PC-9 (cell line): ENCODE results near the gene FHIP2A.

Experiments
- EZH2 ChIP-seq: fragments of 200-600 bp; sonication (generic); IDR thresholded peaks from 2 replicates; pipeline ENCODE4 v1.8.0; 2017; ENCODE audit warnings: antibody characterized with exemption, low read depth
- TF ChIP-seq, protein P1 (sequence below): fragments of 200-600 bp; sonication (generic); conservative IDR thresholded peaks from 2 replicates; pipeline ENCODE4 v1.6.1; 2017; ENCODE audit warnings: mixed run types, antibody characterized with exemption, mild to moderate bottlenecking, moderate library complexity

DNA sequence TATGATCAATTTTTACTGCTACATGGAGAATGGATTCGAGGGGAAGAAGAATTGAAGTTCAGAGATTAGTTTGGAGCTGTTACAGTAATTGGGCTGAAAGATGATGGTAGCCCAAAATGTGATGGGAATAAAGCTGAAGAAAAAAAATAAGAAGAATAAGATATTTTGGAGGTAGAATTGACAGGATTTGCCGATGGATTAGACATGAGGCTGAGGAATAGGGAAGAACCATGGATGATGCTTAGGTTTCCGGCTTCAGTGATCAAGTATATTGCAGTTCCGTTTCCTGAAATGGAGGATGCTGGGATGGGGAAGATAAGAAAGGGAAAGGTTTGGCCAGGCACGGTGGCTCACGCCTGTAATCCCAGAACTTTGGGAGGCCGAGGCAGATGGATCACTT is 38.9 kb upstream of the FHIP2A start:
- TF ChIP-seq EZH2 = no peak
- TF ChIP-seq, protein P1, sequence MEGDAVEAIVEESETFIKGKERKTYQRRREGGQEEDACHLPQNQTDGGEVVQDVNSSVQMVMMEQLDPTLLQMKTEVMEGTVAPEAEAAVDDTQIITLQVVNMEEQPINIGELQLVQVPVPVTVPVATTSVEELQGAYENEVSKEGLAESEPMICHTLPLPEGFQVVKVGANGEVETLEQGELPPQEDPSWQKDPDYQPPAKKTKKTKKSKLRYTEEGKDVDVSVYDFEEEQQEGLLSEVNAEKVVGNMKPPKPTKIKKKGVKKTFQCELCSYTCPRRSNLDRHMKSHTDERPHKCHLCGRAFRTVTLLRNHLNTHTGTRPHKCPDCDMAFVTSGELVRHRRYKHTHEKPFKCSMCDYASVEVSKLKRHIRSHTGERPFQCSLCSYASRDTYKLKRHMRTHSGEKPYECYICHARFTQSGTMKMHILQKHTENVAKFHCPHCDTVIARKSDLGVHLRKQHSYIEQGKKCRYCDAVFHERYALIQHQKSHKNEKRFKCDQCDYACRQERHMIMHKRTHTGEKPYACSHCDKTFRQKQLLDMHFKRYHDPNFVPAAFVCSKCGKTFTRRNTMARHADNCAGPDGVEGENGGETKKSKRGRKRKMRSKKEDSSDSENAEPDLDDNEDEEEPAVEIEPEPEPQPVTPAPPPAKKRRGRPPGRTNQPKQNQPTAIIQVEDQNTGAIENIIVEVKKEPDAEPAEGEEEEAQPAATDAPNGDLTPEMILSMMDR = no peak
